NCI-H460 (cell line): ENCODE results near the gene ENKD1. TPM values are rescaled to one million over a fixed set of nuclear protein-coding genes. Genes with fewer than 3 reads are reported as not detected.

Source experiments
- DNase-seq: peaks from one replicate; pipeline ENCODE4 v3.0.0-alpha.2; 2016; ENCODE audit warnings: low read depth; ENCODE audit errors: extremely low read depth
- total RNA-seq: library from RNA; depleted of rRNA; stranded (reverse); fragments of >200 nt; shearing (Covaris generic); gene quantifications from 2 replicates; pipeline ENCODE4 v1.2.3, GENCODE V29; 2014

ENKD1 gene
- total RNA-seq, 1 experiment from 2014 or later: 10.4 TPM

DNA sequence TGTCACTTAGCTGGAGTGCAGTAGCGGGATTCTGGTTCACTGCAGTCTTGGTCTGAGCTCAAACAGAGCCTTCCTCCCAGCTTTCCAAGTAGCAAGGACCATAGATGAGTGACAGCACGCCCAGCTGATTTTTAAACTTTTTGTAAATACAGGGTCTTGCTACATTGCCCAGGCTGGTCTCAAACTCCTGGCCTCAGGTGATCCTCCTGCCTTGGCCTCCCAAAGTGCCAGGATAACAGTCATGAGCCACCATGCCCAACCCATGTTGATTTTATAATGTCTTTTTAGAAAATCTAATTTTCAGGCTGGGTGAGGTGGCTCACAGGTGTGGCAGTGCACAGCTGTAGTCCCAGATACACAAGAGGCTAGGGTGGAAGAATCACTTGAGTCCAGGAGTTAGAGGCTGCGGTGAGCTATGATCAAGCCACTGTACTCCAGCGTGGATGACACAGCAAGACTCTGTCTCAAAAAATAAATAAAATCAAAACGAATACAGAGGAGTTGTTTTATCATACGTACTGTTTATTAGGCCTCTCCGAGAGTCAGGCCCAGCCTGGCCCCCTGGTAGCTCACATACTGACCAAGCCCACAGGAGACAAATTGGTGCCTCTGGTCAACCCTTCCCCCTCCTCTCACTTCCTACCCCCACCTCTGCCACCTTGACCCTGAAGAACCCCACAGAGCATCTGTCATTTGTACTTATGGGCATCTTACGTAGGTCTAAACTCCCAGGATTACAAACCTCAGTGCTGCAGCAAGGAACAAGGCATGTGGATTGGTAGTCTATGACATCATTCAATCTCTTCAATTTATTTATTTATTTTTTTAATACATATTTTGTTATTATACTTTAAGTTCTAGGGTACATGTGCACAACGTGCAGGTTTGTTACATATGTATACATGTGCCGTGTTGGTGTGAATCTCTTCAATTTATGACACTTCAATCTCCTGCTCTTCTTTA, 13.7 kb upstream of the ENKD1 start:
- no peak for DNase-seq

DNA sequence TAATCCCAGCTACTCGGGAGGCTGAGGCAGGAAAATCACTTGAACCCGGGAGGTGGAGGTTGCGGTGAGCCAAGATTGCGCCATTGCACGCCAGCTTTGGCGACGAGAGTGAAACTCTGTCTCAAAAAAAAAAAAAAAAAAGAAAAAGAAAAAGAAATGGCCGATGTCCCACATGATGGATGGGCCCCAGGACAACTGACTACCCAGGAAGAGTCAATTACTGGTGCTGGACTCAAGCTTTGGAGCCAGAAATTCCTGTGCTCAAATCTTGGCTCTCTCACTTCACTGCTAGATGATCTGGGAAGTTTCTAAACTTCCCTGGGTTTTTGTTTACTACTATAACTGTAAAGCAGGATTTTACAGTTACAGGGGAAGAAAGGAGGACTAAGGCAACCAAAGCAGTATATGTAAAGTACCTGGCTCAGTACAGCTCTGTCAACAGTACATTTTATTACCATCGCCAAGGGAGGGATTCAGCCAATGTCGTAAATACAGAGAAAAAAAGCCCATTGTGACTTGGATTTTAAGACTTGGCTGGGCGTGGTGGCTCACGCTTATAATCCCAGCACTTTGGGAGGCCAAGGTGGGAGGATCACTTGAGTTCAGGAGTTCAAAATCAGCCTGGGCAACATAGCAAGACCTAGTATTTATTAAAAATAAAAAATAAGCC, 11.9 kb upstream of the ENKD1 start:
- DNase-seq: no peak

DNA sequence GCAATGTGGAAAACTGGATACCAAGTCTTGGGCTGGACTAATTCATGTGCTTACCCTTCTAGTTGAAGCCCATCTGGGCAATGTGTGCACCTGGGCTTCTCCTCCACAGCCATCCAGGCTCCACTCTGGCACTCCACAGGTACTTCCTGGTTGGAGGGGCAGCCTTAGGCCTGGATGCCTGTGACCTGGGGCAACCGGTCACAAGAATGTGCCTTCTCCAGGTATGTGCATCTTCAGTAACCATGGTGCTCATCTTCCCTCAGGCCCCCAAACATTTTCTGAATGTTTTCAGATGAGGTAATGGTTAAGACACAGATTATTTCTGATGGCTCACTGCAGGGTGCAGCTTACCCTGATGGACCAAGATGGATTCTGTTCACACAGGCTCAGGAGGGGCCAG, 11.2 kb upstream of the ENKD1 start:
- DNase-seq: no peak

DNA sequence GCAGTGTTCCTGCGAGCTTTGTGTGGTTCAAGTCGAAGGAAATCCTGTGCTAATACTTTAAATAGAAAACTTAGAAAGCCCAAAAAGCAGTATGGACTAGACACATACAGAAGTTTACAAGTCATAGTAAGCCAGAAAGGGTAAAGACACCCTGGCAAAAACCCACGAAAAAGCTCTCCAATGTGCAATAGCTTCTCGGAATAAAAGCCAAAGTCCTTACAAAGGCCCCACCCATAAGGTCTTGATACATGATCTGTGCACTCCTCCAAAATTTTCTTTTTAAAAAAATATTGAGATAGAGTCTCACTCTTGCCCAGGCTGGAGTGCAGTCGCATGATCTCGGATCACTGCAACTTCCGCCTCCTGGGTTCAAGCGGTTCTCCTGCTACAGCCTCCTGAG, 10.4 kb upstream of the ENKD1 start:
- DNase-seq: no peak

DNA sequence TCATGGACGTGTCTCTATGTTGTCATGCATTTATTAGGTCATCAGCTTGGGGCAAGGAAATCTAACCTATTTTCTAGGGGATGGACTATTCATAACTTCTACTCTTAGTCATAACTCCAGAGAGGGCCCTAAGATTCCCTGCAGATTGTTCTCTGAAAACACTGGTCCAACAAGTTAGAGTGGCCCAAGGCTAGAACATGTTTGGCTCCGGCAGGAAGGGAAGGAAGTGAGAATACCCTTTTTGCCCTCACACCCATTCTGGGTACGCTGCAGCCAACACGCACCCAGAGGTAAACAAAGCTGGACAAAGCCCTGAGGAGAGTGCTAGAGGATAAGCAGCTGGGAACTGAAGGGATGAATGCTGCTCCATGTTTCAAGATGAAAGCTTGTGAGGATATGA, 10.0 kb upstream of the ENKD1 start:
- DNase-seq: no peak

DNA sequence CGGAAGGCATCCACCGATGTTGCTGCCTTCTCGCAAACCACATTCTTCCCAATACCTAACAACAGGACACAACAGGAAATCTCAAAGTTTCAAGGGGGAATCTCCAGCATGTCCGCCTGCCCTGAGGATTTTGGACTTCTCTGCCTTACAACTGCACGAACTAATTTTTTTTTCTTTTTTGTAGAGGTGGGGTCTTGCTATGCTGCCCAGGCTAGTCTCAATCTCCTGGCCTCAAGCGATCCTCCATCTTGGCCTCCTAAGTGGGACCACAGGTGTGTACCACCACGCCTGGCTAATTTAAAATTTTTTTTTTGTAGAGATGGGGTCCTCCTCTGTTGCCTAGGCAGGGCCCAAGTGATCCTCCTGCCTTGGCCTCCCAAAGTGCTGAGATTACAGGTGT, 9.4 kb upstream of the ENKD1 start:
- DNase-seq: no peak

DNA sequence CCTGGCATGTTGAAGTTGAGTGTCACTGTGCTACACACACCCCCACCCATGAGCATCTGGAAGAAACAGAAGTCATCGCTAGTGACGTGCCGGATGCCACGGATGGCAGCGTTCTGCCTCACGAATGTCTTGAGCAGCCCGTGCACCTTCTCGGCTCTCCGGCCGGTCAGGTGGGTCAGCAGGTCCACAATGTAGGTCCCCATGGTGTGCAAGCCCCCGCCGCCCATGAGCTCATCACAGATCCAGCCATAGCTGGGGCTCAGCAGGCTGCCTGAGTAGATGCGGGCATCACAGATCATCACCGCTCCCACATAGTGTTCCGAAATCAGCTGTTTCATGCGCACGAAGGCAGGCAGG, 9.0 kb upstream of the ENKD1 start:
- DNase-seq: no peak

DNA sequence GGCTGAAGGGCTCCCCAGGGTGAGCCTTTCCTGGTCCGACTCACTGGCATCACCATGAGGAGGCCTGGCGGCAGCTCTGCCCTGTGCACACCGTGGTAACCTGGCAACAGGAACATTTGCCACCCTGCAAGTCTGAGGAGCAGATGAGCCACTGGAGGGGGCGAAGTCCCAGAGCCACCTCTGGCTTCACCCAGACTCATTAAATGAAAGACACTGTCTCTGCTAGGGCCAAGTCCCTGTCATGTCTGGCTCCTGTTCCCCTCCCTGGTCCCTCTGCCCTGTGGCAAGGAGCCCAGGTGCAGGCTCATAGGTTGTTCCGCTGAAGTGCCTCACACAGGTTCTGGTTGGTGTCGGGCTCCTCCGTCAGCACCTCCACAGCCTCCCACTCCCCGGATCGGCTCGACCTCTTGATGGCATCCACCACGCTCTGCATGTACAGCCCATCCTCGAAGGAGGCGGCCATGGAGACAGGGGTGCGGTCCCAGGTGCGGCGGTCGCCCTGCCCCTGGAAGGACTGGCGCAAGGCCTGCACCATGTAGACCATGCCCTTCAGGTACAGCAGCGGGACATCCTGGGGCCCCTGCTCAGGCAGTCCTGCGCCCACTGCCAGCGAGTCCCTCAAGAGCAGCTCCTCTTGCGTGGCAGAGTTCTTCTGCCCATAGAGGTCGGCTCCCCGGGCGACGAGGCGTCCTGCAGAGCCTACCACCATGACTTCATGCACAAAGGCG, 8.5 kb upstream of the ENKD1 start:
- DNase-seq: no peak

DNA sequence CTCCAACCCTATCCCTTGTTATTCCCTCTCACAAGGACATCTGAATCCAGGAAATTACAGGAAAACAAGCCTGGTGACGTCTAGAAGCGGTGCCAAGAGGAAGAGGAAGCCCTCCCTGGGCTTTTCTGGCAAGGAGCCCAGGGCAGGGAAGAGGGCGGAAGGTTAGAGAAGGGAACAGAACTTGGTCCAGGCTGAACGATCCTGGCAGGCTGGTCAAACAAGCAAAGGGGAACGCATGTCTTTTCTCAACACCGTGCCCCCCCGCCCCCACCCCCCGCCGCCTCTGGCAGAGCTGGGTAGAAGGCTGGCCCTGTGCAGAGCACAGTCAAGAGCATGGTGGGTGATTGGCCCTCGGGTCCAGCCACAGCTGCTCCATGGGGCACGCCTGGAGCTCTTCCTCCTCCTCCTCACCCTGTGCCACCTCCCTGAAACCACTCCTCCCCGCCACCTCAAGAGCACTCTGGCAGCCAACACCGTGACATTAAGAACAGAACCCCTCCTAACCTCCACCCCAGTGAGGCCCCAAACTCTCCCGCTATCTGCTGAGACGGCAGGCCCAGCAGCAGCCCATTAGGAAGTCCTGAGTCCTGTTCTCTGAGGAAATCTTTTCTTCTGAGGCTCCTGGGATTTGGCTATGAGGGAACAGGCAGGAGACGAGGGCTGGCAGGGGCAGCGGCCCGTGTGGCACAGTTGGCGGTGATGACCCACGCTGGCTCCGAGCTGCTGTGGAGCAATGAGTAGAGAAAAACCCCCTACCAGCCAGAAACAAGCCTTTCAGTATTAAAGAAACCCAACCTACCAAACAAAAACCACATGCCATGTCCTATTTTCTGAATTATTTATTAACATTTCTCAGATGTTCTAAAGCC, 7.4 kb upstream of the ENKD1 start:
- DNase-seq: no peak

DNA sequence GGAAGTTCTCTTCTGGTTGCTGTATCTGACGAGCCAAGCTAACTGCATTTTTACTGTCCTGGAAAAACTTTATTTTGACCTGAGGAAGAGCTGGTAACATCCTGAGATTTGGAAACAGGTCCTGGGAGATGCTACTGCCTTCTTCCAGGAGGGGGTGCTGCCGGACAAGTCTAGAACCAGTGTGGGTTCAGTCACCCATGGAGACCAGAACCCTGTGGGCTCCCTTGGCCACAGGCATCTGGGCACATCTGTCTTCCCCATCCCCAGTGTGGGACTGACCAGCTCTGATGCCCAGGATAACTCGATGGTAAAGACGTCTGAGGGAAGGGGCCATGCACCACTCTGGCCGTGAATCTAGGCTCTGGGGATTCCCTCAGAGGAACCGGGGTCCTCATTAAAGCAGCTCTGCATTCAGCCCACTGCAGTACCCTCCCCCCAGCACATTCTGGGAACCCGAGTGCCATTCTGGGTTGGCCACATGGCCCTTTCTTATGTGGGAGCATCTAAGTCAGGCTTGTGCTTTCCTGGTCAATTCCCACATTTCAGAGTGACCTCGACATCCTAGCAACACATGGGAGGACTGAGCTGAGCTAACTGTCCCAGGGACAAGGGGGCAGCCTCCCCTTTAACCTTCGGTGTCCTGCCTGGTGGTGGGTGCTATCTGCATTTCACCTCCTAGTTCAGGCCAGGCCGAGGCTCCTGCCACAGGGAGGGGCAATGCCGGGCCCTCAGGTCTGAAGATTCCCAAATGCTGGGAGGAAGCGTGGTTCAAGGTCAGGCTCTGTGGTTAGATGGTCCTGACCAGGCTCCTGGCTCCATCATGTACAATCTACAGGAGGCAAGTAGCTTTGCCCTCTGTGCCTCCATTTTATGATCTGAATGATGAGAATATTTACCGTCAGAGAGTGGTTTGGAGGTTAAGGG, 6.5 kb upstream of the ENKD1 start:
- peak; percentile 79 for DNase-seq

DNA sequence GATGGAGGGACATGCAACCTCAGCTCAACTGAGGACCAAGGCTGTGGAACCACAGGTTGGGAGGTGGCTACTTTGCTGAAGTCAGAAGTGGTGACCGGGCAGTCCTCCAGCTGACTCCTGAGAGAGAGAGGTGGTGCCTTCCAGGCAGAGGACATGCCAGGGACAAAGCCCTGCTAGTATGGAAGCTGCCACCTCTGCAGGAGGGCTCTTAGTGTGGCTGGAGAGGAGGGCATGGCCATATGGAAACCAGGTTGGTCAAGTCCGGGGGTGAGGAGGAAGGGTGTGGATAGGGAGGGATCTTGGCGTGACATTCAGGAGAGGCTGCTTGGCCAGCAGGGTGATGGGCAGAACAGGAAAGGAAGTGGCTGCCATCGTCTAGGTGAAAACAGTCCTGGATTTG, 5.8 kb upstream of the ENKD1 start:
- no peak for DNase-seq

DNA sequence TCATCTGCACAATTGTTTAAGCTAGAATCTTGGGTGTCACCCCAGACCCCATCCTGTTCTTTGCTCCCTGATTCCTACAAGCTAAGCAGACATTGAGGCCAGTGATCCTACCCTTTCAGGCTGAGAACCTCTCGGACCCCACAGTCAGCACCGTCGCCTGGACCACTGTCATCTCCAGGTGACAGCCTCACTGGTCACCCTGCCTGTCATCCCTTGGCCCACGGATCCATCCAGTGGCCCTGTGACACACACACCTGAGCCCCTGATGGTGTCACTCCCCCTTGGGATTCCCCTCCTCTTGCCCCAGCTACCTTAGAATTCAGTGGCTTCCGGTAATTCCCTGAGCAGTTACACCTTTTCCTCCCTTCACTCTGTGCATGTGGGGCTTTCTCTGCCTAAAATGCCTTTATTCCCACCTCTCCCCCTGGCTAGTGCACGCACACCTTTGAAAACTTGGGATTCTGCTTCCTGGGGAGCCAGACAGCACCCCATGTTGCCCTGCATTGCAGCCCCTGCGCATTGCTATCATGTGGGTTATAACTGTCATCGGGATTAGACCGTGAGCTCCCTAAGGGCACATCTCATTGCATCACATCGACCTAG, 3.0 kb upstream of the ENKD1 start:
- no peak for DNase-seq

DNA sequence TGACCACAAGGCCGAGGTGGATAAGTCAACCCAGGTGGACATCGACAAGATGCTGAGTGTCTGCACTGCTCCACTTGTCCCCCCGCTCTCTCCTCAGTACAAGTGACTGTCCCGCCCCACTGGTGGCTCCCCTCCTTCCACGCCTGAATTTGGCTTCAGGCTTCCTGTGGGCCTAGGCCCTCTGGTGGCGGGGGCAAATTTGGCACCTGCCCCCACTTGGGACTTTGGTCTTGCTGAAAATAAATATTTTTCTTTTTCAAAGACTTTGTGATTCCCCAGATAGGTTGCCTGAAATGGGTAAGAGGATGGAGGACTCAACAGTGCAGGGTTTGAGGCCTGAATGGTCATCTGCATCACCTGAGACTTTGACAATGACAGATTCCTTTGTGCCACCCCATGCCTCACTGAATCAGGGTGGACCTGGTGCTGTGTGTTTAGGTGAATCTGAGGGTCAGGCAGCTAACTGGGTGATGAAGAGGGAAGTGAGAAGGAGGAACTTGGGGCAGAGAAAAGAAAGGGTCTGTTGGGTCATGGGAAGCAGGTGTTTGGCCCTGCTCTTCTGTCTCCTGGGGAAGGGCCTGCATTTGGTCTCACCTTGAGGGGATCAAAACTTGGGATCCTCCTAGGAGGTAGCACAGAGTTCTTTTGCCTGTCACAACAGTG, 2.1 kb upstream of the ENKD1 start:
- no peak for DNase-seq

DNA sequence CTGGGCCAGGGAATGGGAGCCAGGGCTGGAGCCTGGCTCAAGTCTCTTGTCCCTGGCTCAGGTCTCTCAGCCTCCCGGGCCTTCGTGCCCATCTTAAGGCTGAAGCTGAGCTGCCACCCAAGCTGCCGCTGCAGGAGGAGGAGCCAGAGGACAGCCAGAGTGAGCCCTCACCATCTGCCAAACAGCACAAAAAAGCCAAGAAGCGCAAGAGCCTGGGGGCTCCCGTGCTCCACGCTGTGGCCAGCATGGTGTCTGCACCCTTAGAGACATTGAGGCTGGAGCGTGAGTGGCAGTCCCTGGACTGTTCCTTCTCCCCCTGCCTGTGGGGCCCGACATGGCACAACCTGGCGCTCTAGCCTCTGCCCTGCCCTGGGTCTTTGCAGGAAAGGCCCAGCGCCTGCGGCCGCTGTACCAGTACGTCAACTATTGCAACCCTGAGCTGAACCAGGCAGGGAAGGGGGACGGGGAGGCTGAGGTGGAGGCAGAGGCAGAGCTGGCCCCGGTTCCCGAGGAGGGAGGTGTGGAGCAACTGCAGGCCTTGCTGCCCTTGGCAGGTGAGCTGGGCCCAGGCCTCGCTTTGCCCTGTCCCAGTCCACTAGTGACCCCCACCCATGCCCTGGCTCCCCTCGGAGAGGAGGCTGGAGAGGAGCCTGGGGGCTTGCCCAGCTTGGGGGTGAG, 1.4 kb upstream of the ENKD1 start:
- DNase-seq: peak; percentile 94

DNA sequence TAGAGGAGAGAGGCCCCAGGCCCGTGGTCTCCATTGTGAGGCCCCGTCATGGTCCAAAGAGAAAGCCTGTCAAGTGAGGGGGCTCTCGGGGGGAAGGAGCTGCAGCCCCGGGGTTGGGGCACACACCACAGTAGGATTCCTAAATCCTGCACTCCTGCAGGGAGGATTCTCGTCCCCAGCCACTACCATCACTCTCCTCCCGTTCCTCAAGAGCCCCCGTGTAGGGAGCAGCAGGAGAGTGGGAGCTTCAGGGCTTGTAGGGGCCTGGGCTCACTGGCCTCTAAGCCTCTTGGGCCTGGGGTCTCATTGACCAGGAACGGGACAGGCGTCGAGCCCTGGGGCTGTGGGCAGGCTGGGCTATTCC, 885 bp upstream of the ENKD1 start:
- DNase-seq: no peak

DNA sequence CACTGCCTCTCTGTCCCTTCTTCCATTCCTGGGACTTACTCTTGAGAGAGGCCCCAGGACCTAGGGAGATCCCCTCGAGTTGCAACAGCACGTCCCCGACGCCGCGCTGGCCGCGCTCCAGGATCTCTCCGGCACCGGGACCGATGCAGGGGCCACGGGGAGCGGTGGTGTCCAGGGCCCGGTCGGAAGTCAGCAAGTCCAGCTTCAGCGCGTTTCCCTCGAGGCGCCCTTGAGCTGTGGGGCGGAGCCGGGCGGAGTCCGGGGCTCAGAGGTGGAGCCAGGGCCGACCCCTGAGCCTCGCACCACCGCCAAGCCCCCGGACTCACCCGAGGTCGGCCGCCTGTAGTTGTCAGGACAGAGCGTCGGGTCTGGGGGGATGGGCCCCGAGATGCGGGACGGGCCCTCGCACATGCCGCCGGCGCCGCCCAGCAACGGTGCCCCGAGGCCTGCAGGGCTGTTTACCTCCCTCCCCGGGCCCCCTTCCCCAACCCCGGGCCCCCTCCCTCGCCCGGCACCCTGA, 458 bp downstream of the ENKD1 start:
- DNase-seq: no peak

DNA sequence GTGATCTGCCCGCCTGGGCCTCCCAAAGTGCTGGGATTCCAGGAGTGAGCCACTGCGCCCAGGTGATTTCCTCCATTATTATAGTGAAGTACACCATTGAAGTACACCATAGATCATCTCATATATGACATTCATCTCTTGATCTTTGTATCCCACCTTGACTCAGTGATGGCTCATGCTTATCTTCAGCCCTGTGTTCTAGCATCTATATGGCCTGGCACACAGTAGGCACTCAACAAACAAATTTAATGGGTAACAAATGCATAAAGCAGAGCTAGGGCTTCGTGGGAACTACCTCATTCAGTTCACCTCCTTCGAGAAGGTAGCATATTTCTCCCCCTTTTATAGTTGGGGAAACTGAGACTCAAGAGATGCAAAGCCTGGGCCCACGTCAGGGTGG, 952 bp downstream of the ENKD1 start:
- no peak for DNase-seq

DNA sequence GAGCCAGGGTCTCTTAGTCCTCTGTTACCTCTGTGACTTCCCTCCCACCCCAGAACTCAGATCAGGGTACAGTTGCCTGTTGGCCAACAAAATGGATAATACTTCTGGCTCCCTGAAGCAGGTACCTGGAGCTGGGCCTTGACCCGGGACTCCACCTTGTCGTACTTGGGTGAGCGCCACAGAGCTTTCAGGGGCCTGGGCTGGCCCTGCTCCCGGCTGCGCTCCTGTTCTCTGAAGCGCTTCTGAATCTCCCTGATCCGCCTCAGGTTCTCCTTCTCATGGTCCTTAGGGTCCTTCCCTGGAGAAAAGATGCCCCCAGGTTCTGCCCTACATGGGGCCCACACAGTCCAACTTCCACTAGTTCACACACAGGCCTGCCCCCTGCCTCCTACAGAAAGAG, 1.7 kb downstream of the ENKD1 start:
- DNase-seq: no peak
